ENCODE results near the gene EFL1.
"Not testable (repeated sequence)": the region's sequence is repeated elsewhere in the genome, so short reads cannot be mapped to it uniquely, and the experiment has no call there.

EFL1 gene

GRCh38 chr15:82275410-82275809 lies 12.9 kb upstream of the EFL1 start:
- DNase-seq = no peak

GRCh38 chr15:82272154-82272553 lies 9.6 kb upstream of the EFL1 start:
- DNase-seq = no peak

GRCh38 chr15:82268454-82268853 lies 5.9 kb upstream of the EFL1 start:
- not testable (repeated sequence) for DNase-seq

- DNase-seq = not testable (repeated sequence)
Observed at GRCh38 chr15:82267137-82267536, 4.6 kb upstream of the EFL1 start.

GRCh38 chr15:82263350-82263749 lies 816 bp upstream of the EFL1 start:
- DNase-seq = no peak

GRCh38 chr15:82261566-82262421 lies 740 bp downstream of the EFL1 start:
- DNase-seq = peak; percentile 60

GRCh38 chr15:82248261-82248660 lies 14.3 kb downstream of the EFL1 start:
- peak; percentile 5 for DNase-seq

GRCh38 chr15:82245956-82246355 lies 16.6 kb downstream of the EFL1 start:
- not testable (repeated sequence) for DNase-seq

- DNase-seq = not testable (repeated sequence)
Observed at GRCh38 chr15:82243644-82244043, 18.9 kb downstream of the EFL1 start.

GRCh38 chr15:82241836-82242499 lies 20.6 kb downstream of the EFL1 start:
- DNase-seq = peak; percentile 35

GRCh38 chr15:82239685-82240391 lies 22.7 kb downstream of the EFL1 start:
- DNase-seq = no peak

- not testable (repeated sequence) for DNase-seq
Observed at GRCh38 chr15:82237944-82238534, 24.5 kb downstream of the EFL1 start.

GRCh38 chr15:82231842-82232241 lies 30.7 kb downstream of the EFL1 start:
- no peak for DNase-seq

GRCh38 chr15:82231233-82231632 lies 31.3 kb downstream of the EFL1 start:
- DNase-seq = no peak

- DNase-seq = no peak
Observed at GRCh38 chr15:82228750-82229149, 33.8 kb downstream of the EFL1 start.

GRCh38 chr15:82221535-82221934 lies 41.0 kb downstream of the EFL1 start:
- DNase-seq = peak; percentile 14

- not testable (repeated sequence) for DNase-seq
Observed at GRCh38 chr15:82216092-82216491, 46.4 kb downstream of the EFL1 start.

GRCh38 chr15:82212201-82212600 lies 50.3 kb downstream of the EFL1 start:
- peak; percentile 8 for DNase-seq

- DNase-seq = peak; percentile 13
Observed at GRCh38 chr15:82210066-82210597, 52.4 kb downstream of the EFL1 start.

- DNase-seq = not testable (repeated sequence)
Observed at GRCh38 chr15:82204575-82204974, 58.0 kb downstream of the EFL1 start.

- peak; percentile 86 for DNase-seq
Observed at GRCh38 chr15:82197733-82198594, 64.6 kb downstream of the EFL1 start.

- no peak for DNase-seq
Observed at GRCh38 chr15:82196353-82196752, 66.2 kb downstream of the EFL1 start.
